Mesenteric fat pad (tissue), 1 donor: ENCODE data around the gene ZBTB16. TPM values are rescaled to one million over a fixed set of nuclear protein-coding genes. Genes with fewer than 3 reads are reported as not detected.

Experiments
- DNase-seq: peaks from one replicate; pipeline ENCODE4 v3.0.0-alpha.2; 2020; ENCODE audit warnings: low spot score
- total RNA-seq: library from RNA; stranded (reverse); fragmentation: NEBNext Ultra II Directional; extraction: Animal tissue kit (Norgen Biotek cat#: 25700); gene quantifications from one replicate; pipeline ENCODE4 v1.2.1, GENCODE V29; 2021
- donor health status: DM: yes; HTN: yes; CAD: no.

ZBTB16 gene
- total RNA-seq, 1 donor from 2014 or later = 196 TPM

DNA sequence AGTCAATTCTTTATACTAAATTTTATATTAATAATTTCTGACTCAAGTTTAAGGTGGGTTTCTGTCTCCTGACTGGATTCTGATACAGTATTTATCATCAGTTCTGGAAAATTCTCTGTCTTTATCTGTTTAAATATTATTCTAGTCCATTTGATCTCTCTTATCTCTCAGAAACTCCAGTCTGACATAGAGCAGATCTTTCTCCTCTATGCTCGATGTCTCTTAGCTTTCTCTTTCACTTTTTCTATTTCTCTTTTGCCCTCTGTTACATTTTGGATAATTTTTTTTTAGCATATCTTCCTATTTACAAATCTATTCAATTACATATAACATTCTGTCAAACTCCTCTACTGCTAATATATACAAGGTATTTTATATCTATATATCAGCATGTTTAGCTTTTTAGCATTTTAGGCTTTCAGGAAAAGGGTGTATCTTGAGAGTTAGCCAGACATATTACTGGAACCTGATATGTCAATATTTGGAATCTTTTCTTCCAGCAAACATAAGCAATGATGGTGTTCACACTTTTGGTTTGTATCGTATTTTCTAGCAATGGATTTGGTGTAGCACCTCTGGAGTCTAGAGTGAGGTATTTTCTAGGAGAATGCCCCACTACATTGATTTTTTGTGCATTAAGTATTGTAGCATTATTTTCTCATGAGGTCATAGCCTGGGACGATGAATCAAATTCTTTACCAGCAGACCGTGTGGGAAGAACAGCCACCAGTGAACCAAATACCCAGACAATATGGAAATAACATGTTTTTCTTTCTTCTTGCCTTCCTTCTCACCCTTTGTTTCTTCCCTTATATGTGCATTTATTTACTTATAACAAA lies 232.6 kb downstream of the ZBTB16 start:
- DNase-seq = no peak

DNA sequence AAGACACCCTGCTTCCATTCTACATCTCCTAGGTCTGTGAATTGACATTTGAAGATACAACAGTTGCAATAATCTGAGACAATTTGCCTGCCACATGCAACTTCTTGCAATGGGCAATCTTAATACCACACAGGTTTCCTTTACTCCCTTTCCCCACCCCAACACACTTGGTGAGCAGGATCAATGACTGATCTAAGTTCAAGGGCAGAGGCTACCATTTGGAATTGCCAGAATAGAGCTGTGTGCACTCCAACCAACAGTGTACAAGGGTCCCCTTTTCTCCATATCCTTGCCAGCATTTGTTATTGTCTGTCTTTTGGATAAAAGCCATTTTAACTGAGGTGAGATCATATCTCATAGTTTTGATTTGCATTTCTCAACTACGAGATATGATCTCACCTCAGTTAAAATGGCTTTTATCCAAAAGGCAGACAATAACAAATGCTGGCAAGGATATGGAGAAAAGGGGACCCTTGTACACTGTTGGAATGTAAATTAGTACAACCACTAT lies 233.7 kb downstream of the ZBTB16 start:
- no peak for DNase-seq

DNA sequence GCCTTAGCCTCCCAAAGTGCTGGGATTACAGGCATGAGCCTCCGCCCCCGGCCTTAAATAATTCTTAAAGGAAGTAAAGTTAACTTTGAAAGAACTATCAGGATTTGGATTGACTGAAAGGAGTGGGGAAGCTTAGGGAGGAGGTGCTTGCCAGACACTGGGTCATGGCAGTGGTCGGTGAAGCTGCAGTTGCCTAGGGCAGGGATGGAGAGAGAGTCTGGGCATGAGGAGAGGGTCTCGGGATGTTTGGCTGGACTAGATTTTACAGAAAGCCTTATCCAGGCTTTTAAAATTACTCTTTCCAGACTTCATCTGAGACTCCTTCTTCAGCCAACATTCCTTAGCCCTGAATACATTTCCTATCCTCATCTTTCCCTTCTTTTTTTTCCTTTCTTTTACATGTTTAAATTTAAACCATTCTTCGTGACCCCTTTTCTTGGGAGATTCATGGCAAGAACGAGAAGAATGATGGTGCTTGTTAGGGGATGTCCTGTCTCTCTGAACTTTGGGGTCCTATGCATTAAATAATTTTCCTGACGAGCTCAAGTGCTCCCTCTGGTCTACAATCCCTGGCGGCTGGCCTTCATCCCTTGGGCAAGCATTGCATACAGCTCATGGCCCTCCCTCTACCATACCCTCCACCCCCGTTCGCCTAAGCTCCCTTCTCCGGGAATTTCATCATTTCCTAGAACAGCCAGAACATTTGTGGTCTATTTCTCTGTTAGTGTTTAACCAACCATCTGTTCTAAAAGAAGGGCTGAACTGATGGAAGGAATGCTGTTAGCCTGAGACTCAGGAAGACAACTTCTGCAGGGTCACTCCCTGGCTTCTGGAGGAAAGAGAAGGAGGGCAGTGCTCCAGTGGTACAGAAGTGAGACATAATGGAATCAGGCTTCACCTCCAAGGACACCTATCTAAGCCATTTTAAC lies 236.4 kb downstream of the ZBTB16 start, which contains the start of gene NNMT:
Gene NNMT, plus strand, starts transcription at position 724 of the 929 bp plus-strand sequence. Its CDS starts 158 bp downstream, at position 882.
- no peak for DNase-seq

DNA sequence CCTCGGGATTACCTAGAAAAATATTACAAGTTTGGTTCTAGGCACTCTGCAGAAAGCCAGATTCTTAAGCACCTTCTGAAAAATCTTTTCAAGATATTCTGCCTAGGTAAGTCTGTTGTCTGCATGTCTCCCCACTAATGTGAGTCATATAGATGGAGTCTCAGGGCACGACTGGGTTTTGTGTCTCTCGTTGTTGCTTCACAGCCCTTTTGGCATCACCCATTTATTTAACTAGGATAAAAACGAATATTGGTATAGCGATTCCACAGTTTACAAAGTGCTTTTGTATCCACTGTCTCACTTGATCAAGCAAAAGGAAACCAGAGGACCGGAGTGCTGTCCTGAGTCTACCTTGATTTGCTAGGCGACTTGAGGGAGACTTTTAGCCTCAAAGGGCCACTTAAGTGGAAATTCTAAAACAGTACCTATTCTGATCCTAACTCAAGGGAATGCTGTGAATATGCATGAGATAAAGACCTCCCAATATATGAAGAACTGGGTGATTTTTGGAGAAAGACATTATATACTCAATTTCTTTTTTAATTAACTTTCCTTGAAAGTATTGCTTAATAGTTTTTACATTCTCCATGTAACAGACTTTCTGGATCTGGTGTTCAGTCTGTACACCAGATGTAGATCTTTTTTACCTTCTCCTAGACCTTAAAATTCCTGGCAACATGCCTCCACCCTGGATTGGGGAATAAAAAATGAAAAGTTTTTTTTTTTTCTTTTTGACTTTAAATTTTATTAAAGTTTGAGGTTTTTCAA lies 237.3 kb downstream of the ZBTB16 start:
- no peak for DNase-seq

DNA sequence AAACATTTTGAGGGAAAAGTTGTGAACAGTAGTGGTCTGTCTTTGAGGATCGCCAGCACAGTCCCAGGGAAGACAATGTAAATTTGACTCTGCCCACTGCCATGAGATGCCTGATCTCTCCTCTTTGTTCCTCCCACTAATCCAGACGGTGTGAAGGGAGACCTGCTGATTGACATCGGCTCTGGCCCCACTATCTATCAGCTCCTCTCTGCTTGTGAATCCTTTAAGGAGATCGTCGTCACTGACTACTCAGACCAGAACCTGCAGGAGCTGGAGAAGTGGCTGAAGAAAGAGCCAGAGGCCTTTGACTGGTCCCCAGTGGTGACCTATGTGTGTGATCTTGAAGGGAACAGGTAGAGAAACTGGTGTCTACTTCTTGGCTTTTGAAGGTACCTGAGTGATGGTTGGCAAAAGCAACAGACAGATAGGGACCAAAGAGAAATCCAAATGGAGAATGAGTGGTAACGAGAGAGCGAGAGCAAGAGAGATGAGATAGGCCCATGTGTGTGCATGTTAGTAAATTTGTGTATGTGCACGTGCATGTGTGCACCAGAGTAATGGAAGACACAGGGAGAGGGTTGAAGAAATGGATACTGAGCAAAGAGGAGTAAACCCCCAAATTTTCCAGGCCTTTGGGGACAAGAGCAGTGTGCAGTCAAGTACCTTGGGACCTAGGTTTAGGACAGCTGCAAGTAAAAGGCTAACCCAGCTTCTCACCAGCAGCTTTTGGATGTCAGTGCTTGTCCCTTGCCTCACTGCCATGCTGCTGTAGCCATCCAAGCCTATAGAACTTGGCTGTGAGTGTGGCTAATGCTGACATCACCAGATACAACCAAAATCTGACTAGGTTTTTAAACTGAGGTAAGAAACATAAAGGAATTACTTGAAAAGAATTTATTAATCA lies 238.5 kb downstream of the ZBTB16 start:
- DNase-seq = no peak

DNA sequence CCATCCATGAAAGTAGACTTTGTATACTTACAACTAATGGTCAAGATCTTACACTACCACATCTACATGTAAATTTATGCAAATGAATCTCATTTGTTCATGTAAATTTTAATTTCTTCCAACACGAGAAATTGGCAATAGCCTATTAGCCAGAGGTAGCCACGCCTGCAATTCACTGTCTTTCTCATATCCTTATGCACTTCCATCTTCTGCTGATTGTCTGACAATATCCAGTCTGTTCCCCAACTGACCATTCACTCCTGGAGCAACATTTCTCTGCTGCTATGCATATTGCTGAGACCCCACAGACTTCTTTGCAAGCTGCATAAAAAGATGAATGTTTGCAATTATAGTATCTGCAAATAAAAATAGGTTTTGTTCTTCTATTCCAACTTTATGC lies 239.2 kb downstream of the ZBTB16 start:
- DNase-seq = no peak

Other genes with a start within 250 kb of the ZBTB16 start
- 10.1 TPM for gene USP28, start 184.1 kb upstream of the ZBTB16 start, total RNA-seq
- not detected for gene HTR3B, start 154.9 kb upstream of the ZBTB16 start, total RNA-seq
- not detected for gene HTR3A, start 84.6 kb upstream of the ZBTB16 start, total RNA-seq
- 1,405 TPM for gene NNMT, start 236.7 kb downstream of the ZBTB16 start, total RNA-seq